ENCODE results near the gene RAB44. TPM values are rescaled to one million over a fixed set of nuclear protein-coding genes. Genes with fewer than 3 reads are reported as not detected.

Gene RAB44
- total and polyA plus RNA-seq, 2 donors from 2014 or later: 1.5 TPM; not detected in 1

- H3K27ac ChIP-seq (ENCODE audit: low read depth in 2 of 2, low read length in 2 of 2): no peak overlapping the region
- H3K9me3 ChIP-seq (ENCODE audit: control insufficient read depth in 2 of 3, insufficient read depth in 1 of 3, low read length in 3 of 3): no peaks in the 10 kb centered on the region
- H3K27me3 ChIP-seq (ENCODE audit: control insufficient read depth, insufficient read depth, low read length): no peaks in the 10 kb centered on the region
- no peak overlapping the region for H3K4me3 ChIP-seq (ENCODE audit: low read length in 3 of 3)
- no peak for TF ChIP-seq CTCF (IDR thresholded peaks at IDR 0.05; ENCODE audit: borderline replicate concordance, extremely low read depth, insufficient read depth)
- DNase-seq (no peak), FAIRE-seq (no peak)
- no peak overlapping the region for H3K9ac ChIP-seq (ENCODE audit: low read length in 3 of 3)
- H3K36me3 ChIP-seq (ENCODE audit: control insufficient read depth in 2 of 3, insufficient read depth in 3 of 3, low read length in 3 of 3): no peaks in the 10 kb centered on the region
- intact Hi-C loops (cut with DNase I): loop anchor here (10.0 kb wide), 1 partner anchor 141 kb away; no protein-coding TSS in a partner anchor
- H3K4me1 ChIP-seq (ENCODE audit: control insufficient read depth in 2 of 3, insufficient read depth in 2 of 3, low read depth in 1 of 3, low read length in 3 of 3): peaks cover 0 to 5% (median 5%) of the 10 kb centered on the region in 3 donors
These were observed 58.1 kb downstream of the RAB44 start for GRCh38 chr6:36755435-36756348.

GRCh38 chr6:36756786-36757185 lies 59.2 kb downstream of the RAB44 start:
- Histone ChIP-seq H3K9me3 (ENCODE audit: control insufficient read depth in 2 of 3, insufficient read depth in 1 of 3, low read length in 3 of 3) (no peaks in the 10 kb centered on the region), H3K4me1 (ENCODE audit: control insufficient read depth in 2 of 3, insufficient read depth in 2 of 3, low read depth in 1 of 3, low read length in 3 of 3) (peaks cover 0 to 5% (median 5%) of the 10 kb centered on the region in 3 donors), H3K36me3 (ENCODE audit: control insufficient read depth in 2 of 3, insufficient read depth in 3 of 3, low read length in 3 of 3) (no peaks in the 10 kb centered on the region), H3K4me3 (ENCODE audit: low read length in 3 of 3) (no peak overlapping the region), H3K27me3 (ENCODE audit: control insufficient read depth, insufficient read depth, low read length) (no peaks in the 10 kb centered on the region), H3K9ac (ENCODE audit: low read length in 3 of 3) (no peak overlapping the region), H3K27ac (ENCODE audit: low read depth in 2 of 2, low read length in 2 of 2) (no peak overlapping the region)
- no peak for DNase-seq
- no peak for FAIRE-seq
- TF ChIP-seq CTCF (IDR thresholded peaks at IDR 0.05; ENCODE audit: borderline replicate concordance, extremely low read depth, insufficient read depth): no peak
- intact Hi-C loops (cut with DNase I): loop anchor here (10.0 kb wide), 1 partner anchor 142 kb away; no protein-coding TSS in a partner anchor

- Histone ChIP-seq H3K4me3 (ENCODE audit: low read length in 3 of 3) (no peak overlapping the region), H3K27ac (ENCODE audit: low read depth in 2 of 2, low read length in 2 of 2) (no peak overlapping the region), H3K9me3 (ENCODE audit: control insufficient read depth in 2 of 3, insufficient read depth in 1 of 3, low read length in 3 of 3) (no peaks in the 10 kb centered on the region), H3K27me3 (ENCODE audit: control insufficient read depth, insufficient read depth, low read length) (no peaks in the 10 kb centered on the region), H3K4me1 (ENCODE audit: control insufficient read depth in 2 of 3, insufficient read depth in 2 of 3, low read depth in 1 of 3, low read length in 3 of 3) (peaks cover 0 to 5% (median 5%) of the 10 kb centered on the region in 3 donors), H3K9ac (ENCODE audit: low read length in 3 of 3) (no peak overlapping the region), H3K36me3 (ENCODE audit: control insufficient read depth in 2 of 3, insufficient read depth in 3 of 3, low read length in 3 of 3) (no peaks in the 10 kb centered on the region)
- intact Hi-C loops (cut with DNase I): loop anchor here (10.0 kb wide), 1 partner anchor 142 kb away; no protein-coding TSS in a partner anchor
- FAIRE-seq (no peak), DNase-seq (no peak)
- TF ChIP-seq CTCF (IDR thresholded peaks at IDR 0.05; ENCODE audit: borderline replicate concordance, extremely low read depth, insufficient read depth): no peak
These were observed 59.6 kb downstream of the RAB44 start for GRCh38 chr6:36757206-36757605.
